GM10248 (cell line): ENCODE results near the gene F11.

Experiments
- CTCF ChIA-PET: fragments of 300-600 bp; sonication (Branson Sonifier 250); formaldehyde crosslinking; extraction: SDS; loops from one replicate; lab custom pipeline; 2021; ENCODE audit warnings: antibody characterized with exemption; lab: Yijun Ruan, JAX
- POLR2A ChIA-PET: fragments of 350-650 bp; sonication (Branson Sonifier 250); formaldehyde crosslinking; extraction: SDS; loops from one replicate; lab custom pipeline; 2020; ENCODE audit warnings: antibody characterized with exemption; lab: Yijun Ruan, JAX
- DNase-seq: peaks from one replicate; pipeline ENCODE4 v3.0.0; 2012; ENCODE audit errors: extremely low spot score
- TF ChIP-seq, protein P1 (sequence below): IDR thresholded peaks from 2 replicates; pipeline ENCODE4 v1.5.1; 2012; ENCODE audit warnings: mild to moderate bottlenecking, low read depth; ENCODE audit errors: extremely low read depth, missing control alignments, control extremely low read depth

The F11 gene

GRCh38 chr4:186227221-186227620 is 38.8 kb upstream of the F11 start, which contains the start of gene KLKB1:
TSS of gene KLKB1 (plus strand) at chr4:186227507. CDS start at chr4:186228196, 689 bp downstream.
- no peak for DNase-seq
- POLR2A ChIA-PET: no interaction called here
- TF ChIP-seq, protein P1, sequence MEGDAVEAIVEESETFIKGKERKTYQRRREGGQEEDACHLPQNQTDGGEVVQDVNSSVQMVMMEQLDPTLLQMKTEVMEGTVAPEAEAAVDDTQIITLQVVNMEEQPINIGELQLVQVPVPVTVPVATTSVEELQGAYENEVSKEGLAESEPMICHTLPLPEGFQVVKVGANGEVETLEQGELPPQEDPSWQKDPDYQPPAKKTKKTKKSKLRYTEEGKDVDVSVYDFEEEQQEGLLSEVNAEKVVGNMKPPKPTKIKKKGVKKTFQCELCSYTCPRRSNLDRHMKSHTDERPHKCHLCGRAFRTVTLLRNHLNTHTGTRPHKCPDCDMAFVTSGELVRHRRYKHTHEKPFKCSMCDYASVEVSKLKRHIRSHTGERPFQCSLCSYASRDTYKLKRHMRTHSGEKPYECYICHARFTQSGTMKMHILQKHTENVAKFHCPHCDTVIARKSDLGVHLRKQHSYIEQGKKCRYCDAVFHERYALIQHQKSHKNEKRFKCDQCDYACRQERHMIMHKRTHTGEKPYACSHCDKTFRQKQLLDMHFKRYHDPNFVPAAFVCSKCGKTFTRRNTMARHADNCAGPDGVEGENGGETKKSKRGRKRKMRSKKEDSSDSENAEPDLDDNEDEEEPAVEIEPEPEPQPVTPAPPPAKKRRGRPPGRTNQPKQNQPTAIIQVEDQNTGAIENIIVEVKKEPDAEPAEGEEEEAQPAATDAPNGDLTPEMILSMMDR: no peak
- CTCF ChIA-PET: no interaction called here

GRCh38 chr4:186227744-186228513 is 38.1 kb upstream of the F11 start:
- TF ChIP-seq, protein P1: no peak
- ChIA-PET CTCF (no interaction called here), POLR2A (no interaction called here)
- DNase-seq: no peak

DNA sequence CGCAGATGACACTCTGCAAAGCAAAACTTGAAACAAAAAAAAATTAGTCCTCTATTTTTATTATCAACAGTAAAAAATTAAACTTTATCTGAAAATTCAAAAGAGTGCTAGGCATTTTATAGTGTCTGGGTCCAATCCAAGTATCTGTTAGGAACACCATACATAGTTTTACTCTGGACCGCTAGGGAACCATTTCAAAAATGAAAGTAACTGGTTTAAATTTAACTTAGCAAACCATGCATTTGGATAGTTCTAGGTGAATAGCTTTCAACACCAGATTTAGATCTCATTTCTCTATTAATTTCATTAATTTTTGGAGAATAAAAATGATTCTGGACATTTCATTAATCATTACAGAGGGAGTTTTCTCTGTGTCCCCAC is 37.5 kb upstream of the F11 start:
- ChIA-PET CTCF (no interaction called here), POLR2A (no interaction called here)
- TF ChIP-seq, protein P1: no peak
- DNase-seq: no peak

DNA sequence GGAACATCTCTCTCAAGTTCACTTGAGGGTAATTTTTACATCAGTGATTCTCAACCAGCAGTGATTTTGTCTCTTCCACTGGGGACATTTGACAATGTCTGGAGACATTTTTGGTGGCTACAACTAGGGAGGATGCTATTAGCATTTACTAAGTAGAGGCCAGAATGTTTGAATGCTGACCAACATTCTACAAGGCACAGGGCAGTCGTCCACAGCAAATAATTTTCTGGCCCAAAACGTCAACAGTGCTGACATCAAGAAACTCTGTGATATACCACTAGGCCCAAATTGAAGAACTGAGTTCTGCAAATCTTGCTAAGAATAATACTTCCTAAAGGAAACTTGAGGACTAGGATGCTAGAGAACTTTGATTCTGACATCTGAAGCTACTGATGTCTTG is 31.6 kb upstream of the F11 start:
- DNase-seq: no peak
- ChIA-PET CTCF (no interaction called here), POLR2A (no interaction called here)
- TF ChIP-seq, protein P1: no peak

DNA sequence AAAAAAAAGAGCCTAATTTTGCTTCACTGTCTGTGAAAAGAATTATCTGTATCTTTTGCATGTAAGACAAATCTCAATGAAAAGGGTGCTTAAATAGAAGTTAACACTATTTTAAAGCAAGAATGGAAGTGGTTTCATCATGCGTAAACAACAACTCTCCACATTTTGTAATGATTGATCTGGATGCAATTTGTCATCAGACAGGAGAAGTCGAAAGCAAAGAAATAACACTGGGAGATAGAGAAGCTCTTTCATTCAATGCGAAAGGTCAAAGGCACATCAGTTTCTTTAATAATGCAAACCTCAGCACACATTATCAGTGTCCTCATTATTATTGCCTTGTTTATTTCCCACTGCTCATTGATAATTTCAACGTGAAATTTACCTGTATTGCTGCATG is 29.9 kb upstream of the F11 start:
- DNase-seq: no peak
- ChIA-PET CTCF (no interaction called here), POLR2A (no interaction called here)
- TF ChIP-seq, protein P1: no peak

GRCh38 chr4:186240452-186240847 is 25.5 kb upstream of the F11 start:
- DNase-seq: no peak
- TF ChIP-seq, protein P1: no peak
- CTCF ChIA-PET: no interaction called here
- POLR2A ChIA-PET: no interaction called here
